Stimulated activated naive CD4-positive, alpha-beta T cell treated with Interleukin-2 at 50 U/mL for 16 hours (primary cell): ENCODE data around the gene HIVEP1.
A peak's percentile ranks its signal among the peaks of the same experiment; 100 is the strongest.
"Not testable (repeated sequence)": the region's sequence is repeated elsewhere in the genome, so short reads cannot be mapped to it uniquely, and the experiment has no call there.

ENCODE experiments used
- DNase-seq: peaks from one replicate; lab custom pipeline; 2025; lab: John Stamatoyannopoulos, UW

HIVEP1 gene

GRCh38 chr6:12118607-12119006 lies 106.5 kb downstream of the HIVEP1 start:
- DNase-seq: no peak

GRCh38 chr6:12119085-12119588 lies 107.0 kb downstream of the HIVEP1 start:
- DNase-seq: peak; percentile 19

GRCh38 chr6:12125396-12125795 lies 113.3 kb downstream of the HIVEP1 start:
- DNase-seq: no peak

- no peak for DNase-seq
Observed at GRCh38 chr6:12126051-12126450, 113.9 kb downstream of the HIVEP1 start.

- no peak for DNase-seq
Observed at GRCh38 chr6:12129523-12129922, 117.4 kb downstream of the HIVEP1 start.

- no peak for DNase-seq
Observed at GRCh38 chr6:12132351-12133222, 120.5 kb downstream of the HIVEP1 start.

- no peak for DNase-seq
Observed at GRCh38 chr6:12134581-12134980, 122.5 kb downstream of the HIVEP1 start.

GRCh38 chr6:12134991-12135390 lies 122.9 kb downstream of the HIVEP1 start:
- DNase-seq: no peak

- no peak for DNase-seq
Observed at GRCh38 chr6:12136905-12137304, 124.8 kb downstream of the HIVEP1 start.

GRCh38 chr6:12137480-12137879 lies 125.4 kb downstream of the HIVEP1 start:
- DNase-seq: no peak

- no peak for DNase-seq
Observed at GRCh38 chr6:12138381-12138780, 126.3 kb downstream of the HIVEP1 start.

- no peak for DNase-seq
Observed at GRCh38 chr6:12138936-12139335, 126.8 kb downstream of the HIVEP1 start.

GRCh38 chr6:12147557-12148316 lies 135.6 kb downstream of the HIVEP1 start:
- DNase-seq: no peak

- DNase-seq: no peak
Observed at GRCh38 chr6:12148317-12148801, 136.2 kb downstream of the HIVEP1 start.

- no peak for DNase-seq
Observed at GRCh38 chr6:12148841-12149240, 136.7 kb downstream of the HIVEP1 start.

- DNase-seq: no peak
Observed at GRCh38 chr6:12149944-12150510, 137.9 kb downstream of the HIVEP1 start.

GRCh38 chr6:12150812-12151432 lies 138.8 kb downstream of the HIVEP1 start:
- DNase-seq: peak; percentile 7

GRCh38 chr6:12151433-12151820 lies 139.3 kb downstream of the HIVEP1 start:
- no peak for DNase-seq

- no peak for DNase-seq
Observed at GRCh38 chr6:12152023-12152970, 140.2 kb downstream of the HIVEP1 start.

- not testable (repeated sequence) for DNase-seq
Observed at GRCh38 chr6:12155769-12156168, 143.7 kb downstream of the HIVEP1 start.
